Measurements from ENCODE around the gene NT5DC4.

NT5DC4 gene

GRCh38 chr2:112698834-112699515, 21.8 kb upstream of the NT5DC4 start:
- no peak overlapping the region for H3K4me2 ChIP-seq (ENCODE audit: low read length)
- H3K27ac ChIP-seq (ENCODE audit: low read depth, low read length) = no peak overlapping the region
- H3K9me3 ChIP-seq (ENCODE audit: control insufficient read depth, insufficient read depth, low read length) = no peaks in the 10 kb centered on the region
- H3K4me3 ChIP-seq (ENCODE audit: low read length) = no peak overlapping the region
- H3K9me2 ChIP-seq (replicated peaks; ENCODE audit: control insufficient read depth, low read length) = no peaks in the 10 kb centered on the region
- H3K4me1 ChIP-seq (ENCODE audit: control insufficient read depth, low read length) = no peaks in the 10 kb centered on the region
- no peaks in the 10 kb centered on the region for H3F3A ChIP-seq (ENCODE audit: control insufficient read depth, insufficient read depth)
- H3K36me3 ChIP-seq (ENCODE audit: control insufficient read depth, low read length) = no peaks in the 10 kb centered on the region
- no peaks in the 10 kb centered on the region for H3K79me2 ChIP-seq (ENCODE audit: control insufficient read depth, low read length)
- H4K20me1 ChIP-seq (ENCODE audit: control insufficient read depth, insufficient read depth, low read depth, low read length) = no peaks in the 10 kb centered on the region
- no peak for TF ChIP-seq EZH2phosphoT487 (IDR thresholded peaks at IDR 0.05; ENCODE audit: borderline replicate concordance, low read length)
- TF ChIP-seq CTCF (IDR thresholded peaks at IDR 0.05; ENCODE audit: low read depth, low read length, poor library complexity, severe bottlenecking) = no peak
- H3K27me3 ChIP-seq (ENCODE audit: control insufficient read depth, low read length) = peaks cover 45% of the 10 kb centered on the region

- Histone ChIP-seq H3K27me3 (ENCODE audit: control insufficient read depth, low read length) (peaks cover 53% of the 10 kb centered on the region), H3K4me1 (ENCODE audit: control insufficient read depth, low read length) (no peaks in the 10 kb centered on the region), H3K4me2 (ENCODE audit: low read length) (no peak overlapping the region), H3F3A (ENCODE audit: control insufficient read depth, insufficient read depth) (no peaks in the 10 kb centered on the region), H3K79me2 (ENCODE audit: control insufficient read depth, low read length) (no peaks in the 10 kb centered on the region), H4K20me1 (ENCODE audit: control insufficient read depth, insufficient read depth, low read depth, low read length) (no peaks in the 10 kb centered on the region), H3K9me2 (replicated peaks; ENCODE audit: control insufficient read depth, low read length) (no peaks in the 10 kb centered on the region), H3K36me3 (ENCODE audit: control insufficient read depth, low read length) (no peaks in the 10 kb centered on the region), H3K9me3 (ENCODE audit: control insufficient read depth, insufficient read depth, low read length) (no peaks in the 10 kb centered on the region), H3K4me3 (ENCODE audit: low read length) (no peak overlapping the region), H3K27ac (ENCODE audit: low read depth, low read length) (no peak overlapping the region)
- TF ChIP-seq CTCF (IDR thresholded peaks at IDR 0.05; ENCODE audit: low read depth, low read length, poor library complexity, severe bottlenecking) (no peak), EZH2phosphoT487 (IDR thresholded peaks at IDR 0.05; ENCODE audit: borderline replicate concordance, low read length) (no peak)
Observed at GRCh38 chr2:112699984-112700667, 20.7 kb upstream of the NT5DC4 start.

- Histone ChIP-seq H4K20me1 (ENCODE audit: control insufficient read depth, insufficient read depth, low read depth, low read length) (no peaks in the 10 kb centered on the region), H3K9me3 (ENCODE audit: control insufficient read depth, insufficient read depth, low read length) (no peaks in the 10 kb centered on the region), H3K79me2 (ENCODE audit: control insufficient read depth, low read length) (no peaks in the 10 kb centered on the region), H3F3A (ENCODE audit: control insufficient read depth, insufficient read depth) (no peaks in the 10 kb centered on the region), H3K27me3 (ENCODE audit: control insufficient read depth, low read length) (peaks cover 62% of the 10 kb centered on the region), H3K27ac (ENCODE audit: low read depth, low read length) (no peak overlapping the region), H3K4me2 (ENCODE audit: low read length) (no peak overlapping the region), H3K36me3 (ENCODE audit: control insufficient read depth, low read length) (no peaks in the 10 kb centered on the region), H3K4me3 (ENCODE audit: low read length) (no peak overlapping the region), H3K9me2 (replicated peaks; ENCODE audit: control insufficient read depth, low read length) (no peaks in the 10 kb centered on the region), H3K4me1 (ENCODE audit: control insufficient read depth, low read length) (no peaks in the 10 kb centered on the region)
- TF ChIP-seq CTCF (IDR thresholded peaks at IDR 0.05; ENCODE audit: low read depth, low read length, poor library complexity, severe bottlenecking) = no peak
- TF ChIP-seq EZH2phosphoT487 (IDR thresholded peaks at IDR 0.05; ENCODE audit: borderline replicate concordance, low read length) = no peak
Observed at GRCh38 chr2:112701052-112701451, 19.8 kb upstream of the NT5DC4 start.

Measured in DOHH2 (cell line).